Ectodermal cell (in vitro differentiated cells): ENCODE measurements around the gene NOD1.
"Not testable (repeated sequence)": the region's sequence is repeated elsewhere in the genome, so short reads cannot be mapped to it uniquely, and the experiment has no call there.

Source experiments
- H3K27ac ChIP-seq: 2 replicates; pipeline ENCODE4 v1.7.0; 2013; ENCODE audit warnings: mild to moderate bottlenecking, low read depth, low read length; ENCODE audit not compliant: insufficient read depth, poor library complexity, severe bottlenecking
- H3K27me3 ChIP-seq: 2 replicates; pipeline ENCODE4 v1.7.0; 2013; ENCODE audit warnings: mild to moderate bottlenecking, low read length; ENCODE audit not compliant: insufficient read depth, control insufficient read depth, poor library complexity, severe bottlenecking
- H3K36me3 ChIP-seq: one replicate; pipeline ENCODE4 v1.7.0; 2013; ENCODE audit warnings: low read length; ENCODE audit not compliant: control insufficient read depth, insufficient read depth
- H3K4me1 ChIP-seq: one replicate; pipeline ENCODE4 v1.7.0; 2013; ENCODE audit warnings: low read length; ENCODE audit not compliant: control insufficient read depth, insufficient read depth
- H3K4me3 ChIP-seq: 2 replicates; pipeline ENCODE4 v1.7.0; 2013; ENCODE audit warnings: low read depth, low read length, control low read depth; ENCODE audit not compliant: insufficient read depth
- H3K9me3 ChIP-seq: 2 replicates; pipeline ENCODE4 v1.7.0; 2013; ENCODE audit warnings: mild to moderate bottlenecking, low read length, moderate library complexity; ENCODE audit not compliant: control insufficient read depth
- WGBS, 2 experiments: methylation state at CpG; one replicate each; pipeline ENCODE4 v1.1.7; 2013; ENCODE audit warnings: missing lambda C conversion rate in 2 of 2; 5-methylcytosine and 5-hydroxymethylcytosine counted together

The NOD1 gene

DNA sequence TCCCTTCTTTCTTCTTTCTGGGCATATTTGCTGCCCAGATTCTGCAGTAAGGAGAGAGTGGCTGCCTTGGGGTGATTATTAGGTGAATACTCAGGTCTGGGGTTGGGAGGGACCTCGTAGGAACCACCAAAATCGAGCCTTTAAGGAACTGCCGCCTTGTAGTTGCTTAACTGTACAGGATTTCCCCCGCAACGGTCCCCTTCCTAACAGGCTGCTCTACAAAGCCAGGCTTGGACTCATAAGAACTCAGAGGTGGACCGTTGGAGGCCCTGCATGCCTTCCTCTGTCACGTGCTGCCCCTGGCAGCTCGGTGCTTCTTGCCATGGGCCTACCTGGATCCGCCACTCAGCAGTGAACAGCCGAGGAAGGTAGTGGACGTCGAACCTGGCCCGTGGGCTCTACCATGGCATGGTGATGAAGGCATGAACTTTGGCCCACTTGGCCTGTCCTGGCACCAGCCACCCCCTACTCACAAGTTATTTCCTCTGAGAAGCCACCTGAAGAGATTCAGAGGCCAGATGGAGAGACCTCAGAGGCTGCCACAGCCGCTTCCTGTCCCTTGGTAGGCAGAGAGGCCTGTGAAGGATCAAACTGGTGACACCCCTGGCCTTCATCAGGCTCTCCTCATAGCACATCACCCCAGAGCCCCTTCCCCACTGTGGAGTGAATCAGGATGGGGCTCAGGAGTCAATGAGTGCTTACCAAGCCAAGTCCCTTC is 54.6 kb downstream of the NOD1 start:
- Histone ChIP-seq H3K27me3 (no peaks in the 10 kb centered on the region), H3K4me1 (no peaks in the 10 kb centered on the region), H3K9me3 (no peaks in the 10 kb centered on the region), H3K4me3 (no peak overlapping the region), H3K36me3 (no peaks in the 10 kb centered on the region), H3K27ac (no peak overlapping the region)
- WGBS, 2 experiments, result 94 to 96% methylated on average over 14 of the region's 14 CpGs

DNA sequence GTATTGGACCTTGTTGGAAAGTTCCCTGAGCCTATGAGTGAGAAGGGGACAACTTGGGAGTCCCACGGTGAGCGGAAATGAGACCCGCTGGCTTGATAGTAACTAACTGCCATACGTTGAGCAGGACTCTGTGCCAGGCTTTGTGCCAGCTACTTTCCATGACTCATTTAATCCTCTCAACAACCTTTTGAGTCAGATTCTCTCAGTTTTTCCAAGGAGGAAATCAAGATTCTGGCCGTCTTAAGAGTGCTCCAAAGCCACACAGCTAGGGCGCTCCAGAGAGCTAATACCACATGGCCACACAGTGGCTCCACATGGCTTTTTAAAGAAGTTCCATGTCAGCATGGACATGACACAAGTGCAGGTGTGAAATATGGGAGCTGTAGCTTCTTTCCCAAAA is 55.7 kb downstream of the NOD1 start:
- Histone ChIP-seq H3K4me1 (no peaks in the 10 kb centered on the region), H3K9me3 (no peaks in the 10 kb centered on the region), H3K27me3 (no peaks in the 10 kb centered on the region), H3K4me3 (no peak overlapping the region), H3K36me3 (no peaks in the 10 kb centered on the region), H3K27ac (no peak overlapping the region)
- WGBS, 2 experiments, result 92 to 94% methylated on average over 6 of the region's 6 CpGs

DNA sequence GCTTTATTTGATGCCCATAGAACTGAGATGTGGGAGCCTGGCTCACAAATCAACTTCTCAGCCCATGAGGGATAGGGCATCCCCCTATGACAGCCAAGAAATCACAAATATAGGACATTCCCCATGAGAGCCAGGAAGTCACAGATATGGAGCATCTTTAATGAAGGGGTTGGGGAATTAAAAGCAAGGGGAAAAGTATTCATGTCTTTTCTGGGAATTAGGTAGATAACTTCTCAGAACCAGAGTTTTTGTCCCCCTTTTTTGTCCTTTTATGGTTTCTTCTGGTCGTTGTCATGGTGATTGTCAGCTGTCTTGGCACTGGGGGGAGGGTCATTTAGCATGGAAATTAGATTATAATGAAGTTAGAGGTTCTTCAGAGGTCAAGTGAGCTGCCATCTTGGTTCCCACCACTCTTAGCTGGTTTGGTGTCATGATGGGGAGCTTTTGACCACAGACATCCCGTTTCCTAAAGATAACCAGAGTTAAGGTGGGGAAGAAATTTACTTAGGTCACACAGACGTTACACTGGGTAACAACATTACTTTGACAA is 56.9 kb downstream of the NOD1 start:
- Histone ChIP-seq H3K4me3 (no peak overlapping the region), H3K27ac (no peak overlapping the region), H3K36me3 (no peaks in the 10 kb centered on the region), H3K4me1 (no peaks in the 10 kb centered on the region), H3K9me3 (no peaks in the 10 kb centered on the region), H3K27me3 (no peaks in the 10 kb centered on the region)
- WGBS, 2 experiments, result 91 to 100% methylated on average over 2 to 3 of the region's 3 CpGs

DNA sequence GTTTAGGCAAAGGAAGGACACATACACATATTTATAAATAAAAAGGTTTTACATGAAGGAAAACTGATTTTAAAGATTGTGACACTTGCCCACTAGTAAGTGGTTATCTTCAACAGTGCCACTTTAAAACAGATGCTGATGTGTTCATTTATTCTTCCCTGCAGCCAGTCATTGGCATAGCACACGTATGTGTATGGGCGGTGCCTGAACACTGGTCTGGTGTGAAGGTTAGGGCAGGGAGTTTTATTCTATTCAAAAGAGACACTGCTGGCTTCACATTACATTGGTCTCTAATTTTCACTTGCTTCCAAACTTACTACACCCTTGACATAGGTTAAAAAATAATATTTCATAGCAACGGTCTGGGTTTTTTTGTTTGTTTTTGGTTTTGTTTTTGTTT is 57.9 kb downstream of the NOD1 start:
- H3K36me3 ChIP-seq, result no peaks in the 10 kb centered on the region
- no peaks in the 10 kb centered on the region for H3K4me1 ChIP-seq
- H3K9me3 ChIP-seq, result no peaks in the 10 kb centered on the region
- no peak overlapping the region for H3K27ac ChIP-seq
- no peak overlapping the region for H3K4me3 ChIP-seq
- 89 to 96% methylated on average over 3 of the region's 3 CpGs for WGBS, 2 experiments
- H3K27me3 ChIP-seq, result no peaks in the 10 kb centered on the region

DNA sequence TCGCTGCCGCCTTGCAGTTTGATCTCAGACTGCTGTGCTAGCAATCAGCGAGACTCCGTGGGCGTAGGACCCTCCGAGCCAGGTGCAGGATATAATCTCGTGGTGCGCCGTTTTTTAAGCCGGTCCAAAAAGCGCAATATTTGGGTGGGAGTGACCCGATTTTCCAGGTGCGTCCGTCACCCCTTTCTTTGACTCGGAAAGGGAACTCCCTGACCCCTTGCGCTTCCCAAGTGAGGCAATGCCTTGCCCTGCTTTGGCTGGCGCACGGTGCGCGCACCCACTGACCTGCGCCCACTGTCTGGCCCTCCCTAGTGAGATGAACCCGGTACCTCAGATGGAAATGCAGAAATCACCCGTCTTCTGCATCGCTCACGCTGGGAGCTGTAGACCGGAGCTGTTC is 58.5 kb downstream of the NOD1 start:
- H3K4me3 ChIP-seq, result not testable (repeated sequence)
- WGBS, 2 experiments, result 54 to 73% methylated on average over 9 to 16 of the region's 26 CpGs

DNA sequence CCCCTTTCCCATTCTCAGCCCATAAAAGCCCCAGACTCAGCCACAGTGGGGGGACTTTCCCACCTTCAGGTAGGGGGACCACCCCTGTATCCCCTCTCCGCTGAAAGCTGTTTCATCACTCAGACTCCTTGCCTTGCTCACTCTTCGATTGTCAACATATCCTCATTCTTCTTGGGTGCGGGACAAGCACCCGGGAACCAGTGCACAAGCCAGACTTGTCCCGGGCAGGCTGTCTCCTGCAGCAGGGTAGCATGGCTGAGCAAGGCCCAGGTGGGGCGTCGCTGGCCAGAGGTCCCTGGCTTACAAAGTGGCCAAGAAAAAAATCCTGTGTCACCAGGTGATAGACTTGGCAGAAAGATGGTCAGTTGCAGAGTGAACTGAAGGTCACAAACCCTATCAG is 64.7 kb downstream of the NOD1 start:
- Histone ChIP-seq H3K27me3 (no peaks in the 10 kb centered on the region), H3K36me3 (no peaks in the 10 kb centered on the region), H3K4me3 (no peak overlapping the region), H3K27ac (no peak overlapping the region), H3K4me1 (no peaks in the 10 kb centered on the region), H3K9me3 (no peaks in the 10 kb centered on the region)
- 93 to 98% methylated on average over 7 of the region's 7 CpGs for WGBS, 2 experiments

More for the DNA sequence above, 58.5 kb downstream of the NOD1 start:
- H3K27ac ChIP-seq, H3K9me3 ChIP-seq, H3K36me3 ChIP-seq, H3K27me3 ChIP-seq, H3K4me1 ChIP-seq: not testable (repeated sequence)

DNA sequence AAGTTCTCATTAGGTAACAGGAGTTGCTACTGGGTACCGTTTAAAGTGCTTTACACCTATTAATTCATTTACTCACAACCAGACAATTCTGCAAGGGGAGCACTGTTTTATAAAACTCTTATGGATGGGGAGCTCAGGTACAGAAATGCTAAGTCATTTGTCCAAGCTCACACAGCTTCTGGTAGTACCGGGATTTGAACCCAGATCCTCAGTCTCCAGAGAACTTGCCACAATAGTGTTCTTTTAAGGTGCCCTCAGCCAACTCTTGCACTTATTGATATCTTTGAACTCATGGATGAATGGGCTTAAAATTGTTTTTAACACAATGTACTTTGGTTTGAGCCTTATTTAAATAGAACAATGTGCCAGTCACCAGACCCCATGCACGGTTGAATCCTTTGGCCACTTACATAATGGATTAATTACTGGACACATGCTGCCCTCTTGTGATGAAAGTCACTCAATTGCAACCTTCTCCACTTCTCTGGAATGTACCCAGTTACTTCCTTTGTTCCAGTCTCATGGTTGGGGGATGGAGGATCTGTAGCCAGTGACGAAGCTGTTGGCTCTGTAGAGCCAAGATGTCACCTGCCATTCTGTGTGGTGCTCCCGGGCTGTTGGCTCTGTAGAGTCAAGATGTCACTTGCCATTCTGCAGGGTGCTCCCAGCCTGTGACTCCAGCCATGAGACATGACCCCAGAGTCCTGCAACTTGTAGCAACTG is 65.6 kb downstream of the NOD1 start:
- no peak overlapping the region for H3K27ac ChIP-seq
- no peak overlapping the region for H3K4me3 ChIP-seq
- H3K4me1 ChIP-seq, result no peaks in the 10 kb centered on the region
- no peaks in the 10 kb centered on the region for H3K36me3 ChIP-seq
- no peaks in the 10 kb centered on the region for H3K9me3 ChIP-seq
- WGBS, 2 experiments, result 81 to 82% methylated on average over 5 of the region's 5 CpGs
- no peaks in the 10 kb centered on the region for H3K27me3 ChIP-seq

DNA sequence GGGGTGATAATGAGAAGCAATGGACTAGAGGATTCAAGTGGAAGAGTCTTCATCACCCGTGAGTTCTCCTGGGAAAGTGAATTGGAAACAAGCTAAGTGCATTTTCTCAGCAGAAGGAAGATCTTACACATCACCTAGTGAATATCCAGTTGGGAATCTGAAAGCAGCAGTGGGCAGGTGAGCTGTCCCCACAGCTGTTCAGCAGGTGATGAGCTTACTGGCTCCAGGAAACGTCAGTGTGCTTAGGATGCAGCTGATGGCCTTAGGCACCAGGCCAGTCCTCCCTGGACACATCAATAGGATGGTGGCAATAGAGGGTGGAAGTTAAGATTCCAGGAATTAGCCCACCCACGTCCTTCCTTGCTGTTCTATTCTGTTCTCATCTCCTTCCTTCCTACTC is 66.7 kb downstream of the NOD1 start:
- Histone ChIP-seq H3K9me3 (no peaks in the 10 kb centered on the region), H3K4me3 (no peak overlapping the region), H3K27ac (no peak overlapping the region), H3K4me1 (no peaks in the 10 kb centered on the region), H3K36me3 (no peaks in the 10 kb centered on the region), H3K27me3 (no peaks in the 10 kb centered on the region)
- 87% methylated on average over 3 of the region's 3 CpGs for WGBS, 2 experiments

DNA sequence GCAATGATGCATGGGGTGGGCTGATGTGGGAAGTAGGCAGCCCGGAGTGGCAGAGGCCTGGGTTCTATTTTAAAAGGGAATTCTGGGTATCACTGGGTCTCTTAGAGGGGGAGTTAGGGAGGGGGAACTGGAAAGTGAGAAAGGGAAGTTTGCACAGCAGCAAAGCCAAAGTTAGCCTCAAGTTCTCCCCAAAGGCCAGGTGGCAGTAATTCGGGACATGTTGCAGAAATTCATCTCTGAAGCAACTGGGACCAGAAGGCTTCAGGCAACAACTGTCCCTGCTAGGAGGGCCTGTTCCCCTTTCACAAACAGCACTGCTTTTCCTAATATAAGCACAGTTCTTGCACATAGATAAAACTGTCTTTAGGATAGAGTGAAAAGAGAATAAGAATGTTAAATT is 67.4 kb downstream of the NOD1 start:
- H3K27ac ChIP-seq, result no peak overlapping the region
- H3K4me3 ChIP-seq, result no peak overlapping the region
- H3K36me3 ChIP-seq, result no peaks in the 10 kb centered on the region
- 93 to 95% methylated on average over 2 of the region's 2 CpGs for WGBS, 2 experiments
- no peaks in the 10 kb centered on the region for H3K4me1 ChIP-seq
- no peaks in the 10 kb centered on the region for H3K27me3 ChIP-seq
- H3K9me3 ChIP-seq, result no peaks in the 10 kb centered on the region

DNA sequence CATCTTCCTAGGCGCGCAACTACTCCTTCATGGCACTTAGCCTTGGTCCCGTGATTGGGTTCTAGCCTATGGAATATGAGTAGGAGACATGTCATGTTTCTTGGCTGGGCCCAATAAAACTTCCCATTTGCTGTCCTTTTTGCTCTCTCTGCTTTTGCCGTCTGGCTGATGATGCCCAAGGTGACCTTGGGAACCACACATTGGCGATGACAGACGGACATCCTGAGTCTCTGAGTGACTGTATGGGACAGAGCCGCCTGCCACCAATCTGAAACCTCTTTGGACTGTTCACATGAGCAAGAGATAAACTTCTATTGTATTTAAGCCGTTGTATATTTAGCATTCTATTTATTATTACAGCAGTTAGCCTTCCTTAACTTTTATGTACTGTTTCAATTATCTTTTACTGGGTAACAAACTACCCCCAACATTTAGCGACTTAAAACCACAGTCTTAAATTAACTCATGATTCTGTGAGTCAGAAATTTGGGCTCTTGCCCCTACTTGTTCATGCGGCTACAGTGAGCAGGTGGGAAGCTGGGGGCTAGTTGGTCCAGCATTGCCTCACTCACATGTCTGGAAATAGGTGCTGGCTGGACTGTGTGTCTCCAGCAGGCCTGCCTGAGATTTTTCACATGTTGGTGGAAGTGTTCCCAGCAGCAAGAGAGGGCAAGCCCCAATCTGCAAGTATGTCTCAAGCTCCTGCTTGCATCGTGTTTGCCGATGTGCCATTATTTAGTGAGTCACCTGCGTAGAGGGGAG is 71.7 kb downstream of the NOD1 start:
- 93 to 95% methylated on average over 12 of the region's 13 CpGs for WGBS, 2 experiments
- H3K27me3 ChIP-seq, result no peaks in the 10 kb centered on the region

More for the DNA sequence above, 71.7 kb downstream of the NOD1 start:
- Histone ChIP-seq H3K4me1 (no peaks in the 10 kb centered on the region), H3K27ac (no peak overlapping the region), H3K4me3 (no peak overlapping the region), H3K36me3 (no peaks in the 10 kb centered on the region), H3K9me3 (no peaks in the 10 kb centered on the region)
